DND-41 (cell line): ENCODE measurements around the gene INPP4A.

ENCODE experiments used
- ATAC-seq: fragments of 200-7000 bp; cut with Tn5 transposase; 3 replicates; pipeline ENCODE4 v1.9.1; 2021; ENCODE audit warnings: low read depth; ENCODE audit not compliant: insufficient read depth
- DNase-seq: peaks from one replicate; pipeline ENCODE4 v3.0.0-alpha.2; 2020
- H2AFZ ChIP-seq: 2 replicates; pipeline ENCODE4 v1.6.0; 2012; ENCODE audit warnings: low read depth, low read length
- H3K27ac ChIP-seq: 2 replicates; pipeline ENCODE4 v1.5.1; 2012; ENCODE audit warnings: low read length, inconsistent platforms
- H3K27me3 ChIP-seq: fragments of 200-600 bp; sonication (generic); 2 replicates; pipeline ENCODE4 v1.6.0; 2012; ENCODE audit warnings: low read length, mild to moderate bottlenecking, inconsistent platforms; ENCODE audit not compliant: insufficient read depth, poor library complexity
- H3K36me3 ChIP-seq: 2 replicates; pipeline ENCODE4 v1.5.1; 2012; ENCODE audit warnings: low read length, inconsistent platforms; ENCODE audit not compliant: insufficient read depth
- H3K4me1 ChIP-seq: 2 replicates; pipeline ENCODE4 v1.5.1; 2012; ENCODE audit warnings: mild to moderate bottlenecking, low read length; ENCODE audit not compliant: insufficient read depth
- H3K4me2 ChIP-seq: 2 replicates; pipeline ENCODE4 v1.6.0; 2012; ENCODE audit warnings: mild to moderate bottlenecking, moderate library complexity, low read length, inconsistent platforms; ENCODE audit not compliant: insufficient read depth
- H3K4me3 ChIP-seq, 2 experiments: fragments of 200-600 bp in 1 of 2; shearing (Covaris generic) in 1 of 2; 2 replicates each; pipeline ENCODE4 v1.5.1; 2012 to 2016; ENCODE audit warnings: inconsistent platforms in 2 of 2, low read length in 2 of 2, mild to moderate bottlenecking in 2 of 2, low read depth in 1 of 2, moderate library complexity in 1 of 2
- H3K79me2 ChIP-seq: 2 replicates; pipeline ENCODE4 v1.6.0; 2012; ENCODE audit warnings: low read length, inconsistent platforms; ENCODE audit not compliant: insufficient read depth
- H3K9ac ChIP-seq: 2 replicates; pipeline ENCODE4 v1.6.0; 2012; ENCODE audit warnings: low read depth, mild to moderate bottlenecking, inconsistent platforms, low read length, moderate library complexity
- H3K9me3 ChIP-seq: 2 replicates; pipeline ENCODE4 v1.5.1; 2012; ENCODE audit warnings: low read length, moderate library complexity, mild to moderate bottlenecking, inconsistent platforms; ENCODE audit not compliant: insufficient read depth, severe bottlenecking
- H4K20me1 ChIP-seq: 2 replicates; pipeline ENCODE4 v1.6.0; 2012; ENCODE audit warnings: low read length; ENCODE audit not compliant: insufficient read depth
- EZH2 ChIP-seq: IDR thresholded peaks from 3 replicates; pipeline ENCODE4 v1.6.1; 2012; ENCODE audit warnings: borderline replicate concordance, low read depth, mild to moderate bottlenecking, moderate library complexity, low read length, inconsistent platforms; ENCODE audit not compliant: severe bottlenecking
- TF ChIP-seq, protein P1 (sequence below): IDR thresholded peaks from 2 replicates; pipeline ENCODE4 v1.5.1; 2012; ENCODE audit warnings: borderline replicate concordance, low read length, moderate library complexity, mild to moderate bottlenecking; ENCODE audit not compliant: poor library complexity, severe bottlenecking; ENCODE audit errors: extremely low read depth

Gene INPP4A

DNA sequence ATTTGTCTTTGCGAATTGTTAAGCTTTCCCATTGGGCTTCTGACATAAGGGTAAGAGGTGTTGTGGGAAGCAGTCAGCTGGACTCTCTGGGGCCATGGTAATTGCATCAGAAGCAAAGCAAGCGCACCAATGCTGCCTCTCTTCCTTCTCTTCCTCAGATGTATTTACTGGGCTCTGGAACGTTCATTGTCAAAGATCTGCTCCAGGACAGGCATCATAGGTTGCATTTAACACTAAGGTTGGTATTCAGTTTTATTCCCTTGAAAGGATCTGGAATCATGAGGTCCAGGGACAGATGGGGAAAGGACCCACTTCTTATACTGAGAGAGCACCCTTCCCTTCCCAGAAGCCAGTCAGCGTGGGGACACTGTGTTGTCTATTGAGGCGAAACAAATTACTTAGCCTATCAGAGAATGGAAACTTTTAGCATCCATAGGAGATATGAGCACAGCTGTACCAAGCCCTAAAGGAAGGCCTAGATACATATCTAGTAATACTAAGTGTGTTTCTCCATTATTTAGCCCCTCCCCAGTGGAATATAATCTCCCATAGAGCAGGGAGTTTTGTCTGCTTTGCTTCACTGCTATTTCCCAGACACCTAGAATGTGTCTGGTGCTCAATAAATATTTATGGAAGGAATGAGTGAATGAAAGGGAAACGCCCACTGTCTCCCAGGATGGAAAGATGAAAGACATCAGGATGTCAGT lies 91.5 kb downstream of the INPP4A start:
- Histone ChIP-seq H3K27me3 (no peaks in the 10 kb centered on the region), H2AFZ (no peak overlapping the region)

DNA sequence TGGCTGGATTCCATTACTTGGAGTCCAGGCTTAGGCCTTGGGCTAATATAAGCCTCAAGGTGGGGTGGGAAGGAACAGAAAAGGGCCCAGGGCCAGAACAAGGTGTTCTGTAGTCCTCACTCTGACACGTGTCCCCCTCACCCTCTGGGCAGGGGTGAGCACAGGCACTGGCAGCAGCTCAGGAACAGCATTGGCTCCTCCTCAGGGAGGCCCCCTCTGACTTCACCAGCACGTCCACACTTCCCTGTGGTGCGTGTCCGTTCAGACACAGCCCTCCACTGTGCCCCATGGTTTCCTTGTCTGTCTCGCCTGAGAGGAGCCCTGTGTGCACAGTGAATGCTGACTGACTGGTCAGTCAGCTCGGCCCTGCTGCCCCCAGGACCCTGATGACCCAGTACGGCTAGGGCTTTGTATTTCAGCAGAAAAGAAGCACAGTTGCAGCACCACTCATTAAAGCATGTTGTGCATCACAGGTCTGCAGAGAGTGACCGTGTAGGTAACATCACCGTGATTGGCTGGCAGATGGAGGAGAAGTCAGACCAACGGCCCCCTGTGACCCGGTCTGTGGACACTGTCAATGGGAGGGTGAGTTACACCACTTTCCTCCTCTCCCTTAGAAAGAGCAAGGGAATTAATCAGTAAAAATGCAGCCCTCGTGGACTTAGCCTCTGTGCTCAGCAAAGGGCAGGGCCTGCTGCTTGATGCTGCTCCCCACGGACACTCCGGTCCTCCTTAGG lies 92.9 kb downstream of the INPP4A start:
- Histone ChIP-seq H3K9ac (no peak overlapping the region), H3K4me2 (no peak overlapping the region), H3K4me1 (no peaks in the 10 kb centered on the region), H3K36me3 (peaks cover 68% of the 10 kb centered on the region), H2AFZ (no peak overlapping the region), H4K20me1 (no peaks in the 10 kb centered on the region), H3K27me3 (no peaks in the 10 kb centered on the region), H3K27ac (no peak overlapping the region), H3K4me3 (no peak overlapping the region), H3K9me3 (no peaks in the 10 kb centered on the region), H3K79me2 (no peaks in the 10 kb centered on the region)
- ATAC-seq: no peak
- DNase-seq: no peak
- TF ChIP-seq EZH2: no peak
- TF ChIP-seq, protein P1, sequence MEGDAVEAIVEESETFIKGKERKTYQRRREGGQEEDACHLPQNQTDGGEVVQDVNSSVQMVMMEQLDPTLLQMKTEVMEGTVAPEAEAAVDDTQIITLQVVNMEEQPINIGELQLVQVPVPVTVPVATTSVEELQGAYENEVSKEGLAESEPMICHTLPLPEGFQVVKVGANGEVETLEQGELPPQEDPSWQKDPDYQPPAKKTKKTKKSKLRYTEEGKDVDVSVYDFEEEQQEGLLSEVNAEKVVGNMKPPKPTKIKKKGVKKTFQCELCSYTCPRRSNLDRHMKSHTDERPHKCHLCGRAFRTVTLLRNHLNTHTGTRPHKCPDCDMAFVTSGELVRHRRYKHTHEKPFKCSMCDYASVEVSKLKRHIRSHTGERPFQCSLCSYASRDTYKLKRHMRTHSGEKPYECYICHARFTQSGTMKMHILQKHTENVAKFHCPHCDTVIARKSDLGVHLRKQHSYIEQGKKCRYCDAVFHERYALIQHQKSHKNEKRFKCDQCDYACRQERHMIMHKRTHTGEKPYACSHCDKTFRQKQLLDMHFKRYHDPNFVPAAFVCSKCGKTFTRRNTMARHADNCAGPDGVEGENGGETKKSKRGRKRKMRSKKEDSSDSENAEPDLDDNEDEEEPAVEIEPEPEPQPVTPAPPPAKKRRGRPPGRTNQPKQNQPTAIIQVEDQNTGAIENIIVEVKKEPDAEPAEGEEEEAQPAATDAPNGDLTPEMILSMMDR: no peak

More for the DNA sequence above, 91.5 kb downstream of the INPP4A start:
- Histone ChIP-seq H3K9me3 (no peaks in the 10 kb centered on the region), H3K27ac (no peak overlapping the region), H3K4me3 (no peak overlapping the region), H3K4me2 (no peak overlapping the region), H4K20me1 (no peaks in the 10 kb centered on the region), H3K79me2 (no peaks in the 10 kb centered on the region), H3K36me3 (peaks cover 64% of the 10 kb centered on the region), H3K9ac (no peak overlapping the region), H3K4me1 (no peaks in the 10 kb centered on the region)
- ATAC-seq (no peak), DNase-seq (no peak)
- TF ChIP-seq, protein P1: no peak
- TF ChIP-seq EZH2: no peak

DNA sequence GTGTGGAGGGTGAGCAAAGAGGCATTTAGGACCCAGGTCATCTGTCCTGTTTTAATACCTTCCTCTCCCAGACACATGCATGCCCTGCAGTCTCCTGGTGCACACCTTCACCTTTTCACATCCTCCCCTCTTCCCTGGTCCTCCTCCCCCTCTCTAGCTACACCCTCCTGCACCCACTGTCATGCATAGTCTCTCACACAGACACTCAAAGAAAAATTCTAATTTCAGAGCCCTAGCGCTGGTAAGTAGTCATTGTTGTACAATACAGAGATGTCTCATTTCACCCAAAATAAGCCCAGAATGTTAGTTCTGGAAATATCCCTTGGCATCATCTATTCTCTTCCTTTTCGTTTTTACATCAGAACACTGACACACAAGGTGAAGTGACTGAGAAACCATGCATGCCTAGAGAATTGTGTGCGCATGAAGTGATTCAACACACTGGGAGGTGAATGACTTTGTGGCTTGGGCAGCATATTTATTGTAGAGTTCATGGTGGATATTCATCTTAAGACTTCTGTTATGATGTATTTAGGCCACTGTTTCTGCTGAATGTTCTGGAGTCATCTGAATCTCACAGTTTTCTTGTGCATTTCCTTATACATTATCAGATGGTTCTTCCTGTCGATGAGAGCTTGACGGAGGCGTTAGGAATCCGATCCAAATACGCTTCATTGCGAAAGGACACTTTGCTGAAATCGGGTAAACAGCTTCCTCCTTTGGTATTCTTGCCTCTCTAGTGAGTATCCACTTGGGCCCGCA lies 93.8 kb downstream of the INPP4A start:
- TF ChIP-seq, protein P1: no peak
- no peak for TF ChIP-seq EZH2
- no peak overlapping the region for H3K9ac ChIP-seq
- H2AFZ ChIP-seq: no peak overlapping the region
- H3K4me3 ChIP-seq: no peak overlapping the region
- ATAC-seq (no peak), DNase-seq (no peak)
- H3K79me2 ChIP-seq: no peaks in the 10 kb centered on the region
- H3K36me3 ChIP-seq: peaks cover 64% of the 10 kb centered on the region
- H3K4me2 ChIP-seq: no peak overlapping the region
- no peaks in the 10 kb centered on the region for H4K20me1 ChIP-seq
- H3K4me1 ChIP-seq: no peaks in the 10 kb centered on the region
- H3K27me3 ChIP-seq: no peaks in the 10 kb centered on the region
- no peak overlapping the region for H3K27ac ChIP-seq
- H3K9me3 ChIP-seq: no peaks in the 10 kb centered on the region
